Fibroblast of lung (primary cell): Measurements from ENCODE around the gene PODXL2.

ENCODE experiments used
- EZH2 ChIP-seq: IDR thresholded peaks from 2 replicates; pipeline ENCODE4 v1.5.1; 2012; ENCODE audit warnings: low read length, control low read depth, mild to moderate bottlenecking; ENCODE audit errors: missing control alignments
- TF ChIP-seq, protein P1 (sequence below), 2 donors: IDR thresholded peaks in 1 of 2; conservative IDR thresholded peaks in 1 of 2; 1 replicate in 1 of 2; 2 replicates in 1 of 2; pipeline ENCODE4 v1.5.1; 2011 to 2012; ENCODE audit warnings: low read length in 2 of 2, control low read depth in 1 of 2, inconsistent platforms in 1 of 2, low read depth in 1 of 2, mild to moderate bottlenecking in 1 of 2

DNA sequence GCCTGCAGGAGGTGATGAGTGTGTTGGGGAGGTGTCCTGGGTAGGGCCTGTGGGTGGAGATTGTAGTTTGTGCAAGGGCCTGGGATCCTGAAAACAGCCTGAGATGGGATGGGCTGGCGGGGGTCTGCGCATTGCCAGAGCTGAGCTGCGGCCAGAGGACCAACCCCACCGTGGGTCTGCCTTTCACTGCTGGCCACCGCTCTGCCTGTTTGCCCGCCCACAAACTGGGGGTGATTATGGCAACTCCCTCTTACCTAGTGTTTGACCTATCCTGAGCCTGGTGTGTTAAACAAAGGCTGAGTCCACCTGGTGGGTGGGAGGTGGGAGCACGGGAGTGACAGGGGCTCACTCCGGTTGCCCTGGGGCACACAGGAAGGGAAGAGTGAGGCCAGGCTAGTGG lies 53.6 kb downstream of the PODXL2 start:
- TF ChIP-seq, protein P1, sequence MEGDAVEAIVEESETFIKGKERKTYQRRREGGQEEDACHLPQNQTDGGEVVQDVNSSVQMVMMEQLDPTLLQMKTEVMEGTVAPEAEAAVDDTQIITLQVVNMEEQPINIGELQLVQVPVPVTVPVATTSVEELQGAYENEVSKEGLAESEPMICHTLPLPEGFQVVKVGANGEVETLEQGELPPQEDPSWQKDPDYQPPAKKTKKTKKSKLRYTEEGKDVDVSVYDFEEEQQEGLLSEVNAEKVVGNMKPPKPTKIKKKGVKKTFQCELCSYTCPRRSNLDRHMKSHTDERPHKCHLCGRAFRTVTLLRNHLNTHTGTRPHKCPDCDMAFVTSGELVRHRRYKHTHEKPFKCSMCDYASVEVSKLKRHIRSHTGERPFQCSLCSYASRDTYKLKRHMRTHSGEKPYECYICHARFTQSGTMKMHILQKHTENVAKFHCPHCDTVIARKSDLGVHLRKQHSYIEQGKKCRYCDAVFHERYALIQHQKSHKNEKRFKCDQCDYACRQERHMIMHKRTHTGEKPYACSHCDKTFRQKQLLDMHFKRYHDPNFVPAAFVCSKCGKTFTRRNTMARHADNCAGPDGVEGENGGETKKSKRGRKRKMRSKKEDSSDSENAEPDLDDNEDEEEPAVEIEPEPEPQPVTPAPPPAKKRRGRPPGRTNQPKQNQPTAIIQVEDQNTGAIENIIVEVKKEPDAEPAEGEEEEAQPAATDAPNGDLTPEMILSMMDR (conservative IDR thresholded peaks at IDR 0.05 in 1 of 2, IDR thresholded peaks at IDR 0.05 in 1 of 2; ENCODE audit: low read depth in 1 of 2, low read length in 2 of 2), result no peak
- no peak for TF ChIP-seq EZH2
